NCI-H748 treated with DMSO at 0.1 percent for 48 hours (cell line): ENCODE data around the gene ATXN1.

ENCODE experiments used
- DNase-seq: peaks from one replicate; lab custom pipeline; 2025; lab: John Stamatoyannopoulos, UW

Gene ATXN1

GRCh38 chr6:16783509-16783908 is 22.2 kb upstream of the ATXN1 start:
- peak; percentile 92 for DNase-seq

- no peak for DNase-seq
Observed at GRCh38 chr6:16782278-16782677, 21.0 kb upstream of the ATXN1 start.

GRCh38 chr6:16781348-16782169 is 20.3 kb upstream of the ATXN1 start:
- DNase-seq = peak; percentile 28

DNA sequence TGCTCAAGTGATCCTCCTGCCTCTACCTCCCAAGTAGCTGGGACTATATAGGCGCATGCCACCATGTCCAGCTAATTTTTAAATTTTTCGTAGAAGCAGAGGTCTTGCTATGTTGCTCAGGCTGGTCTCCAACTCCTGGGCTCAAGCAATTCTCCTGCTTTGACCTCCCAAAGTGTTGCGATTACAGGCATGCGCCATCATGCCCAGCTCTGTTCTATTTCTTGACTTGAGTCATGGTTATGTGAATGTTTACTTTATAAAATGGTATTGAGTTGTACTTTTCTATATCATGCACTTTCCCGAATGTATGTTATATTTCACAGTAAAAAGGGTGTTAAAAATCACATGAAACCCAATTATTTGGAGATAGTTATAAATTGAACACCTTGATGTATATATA is 17.3 kb upstream of the ATXN1 start:
- DNase-seq = no peak

- no peak for DNase-seq
Observed at GRCh38 chr6:16777794-16778193, 16.5 kb upstream of the ATXN1 start.

DNA sequence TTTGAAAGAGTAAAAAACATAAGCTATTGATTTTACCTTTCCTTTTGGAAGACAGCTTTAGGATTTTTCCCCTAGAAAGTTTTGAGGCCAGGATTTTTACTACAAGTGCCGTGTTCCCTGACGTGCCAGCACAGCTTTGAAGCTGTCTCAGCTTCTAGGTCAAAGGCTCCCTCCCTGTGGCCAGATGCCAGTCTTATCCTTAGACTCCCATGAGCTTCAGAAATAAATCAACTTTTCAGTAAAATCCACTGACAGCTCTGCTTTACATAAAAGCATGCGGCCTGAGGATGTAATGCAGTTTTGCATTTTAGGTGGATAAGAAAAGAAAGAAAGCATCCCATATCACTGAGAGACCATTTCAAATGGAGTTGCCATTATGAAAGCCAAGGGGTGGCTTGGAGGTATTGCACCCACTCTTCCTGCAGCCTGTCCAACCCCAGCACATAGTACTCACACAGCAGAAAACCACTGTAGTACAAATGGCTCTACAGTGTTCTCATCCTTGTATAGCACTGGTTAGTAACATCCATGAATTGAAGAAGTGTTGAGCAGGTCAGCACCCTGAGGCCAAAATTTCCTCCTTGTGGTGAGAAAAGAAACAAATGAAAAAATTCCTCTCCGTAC is 15.2 kb upstream of the ATXN1 start:
- DNase-seq = no peak

DNA sequence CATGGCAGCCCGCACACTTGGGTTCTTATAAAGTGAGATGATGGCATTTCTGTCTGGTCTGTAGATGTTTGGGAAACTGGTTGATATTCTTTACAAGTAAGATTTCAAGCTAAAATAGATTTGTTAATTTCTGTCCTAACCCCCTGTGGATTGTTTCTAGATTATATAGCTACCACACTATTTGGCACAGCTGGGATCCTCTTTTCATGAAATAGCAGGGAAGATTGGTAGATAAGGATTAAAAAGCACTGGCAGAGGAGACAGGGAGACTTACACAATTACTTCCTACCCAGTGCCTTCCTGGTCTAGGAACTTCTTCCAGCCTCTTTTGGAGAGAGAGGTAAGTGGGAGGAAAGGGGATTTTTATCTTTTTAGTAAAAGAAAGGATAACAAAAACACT is 13.2 kb upstream of the ATXN1 start:
- DNase-seq = no peak

DNA sequence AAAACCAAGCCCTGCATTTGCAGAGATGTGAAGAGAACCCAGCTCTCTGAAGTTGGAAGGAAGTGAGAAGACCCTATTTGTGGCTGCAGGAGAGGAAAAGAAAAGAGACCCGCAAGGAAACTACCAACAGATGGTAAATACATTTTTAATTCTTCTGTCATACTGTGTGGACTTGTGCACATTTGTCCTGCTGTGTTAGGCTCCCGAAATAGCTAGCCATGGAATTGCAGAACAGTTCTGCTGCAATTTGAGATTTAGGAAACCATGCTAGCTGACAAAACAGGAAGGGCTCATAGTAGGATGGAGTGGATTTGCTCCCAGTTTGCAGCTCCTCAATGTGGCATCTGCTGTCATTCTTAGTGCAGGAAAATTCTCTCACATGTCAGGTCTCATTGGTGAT is 12.1 kb upstream of the ATXN1 start:
- no peak for DNase-seq

GRCh38 chr6:16770701-16771569 is 9.7 kb upstream of the ATXN1 start:
- DNase-seq = peak; percentile 72

DNA sequence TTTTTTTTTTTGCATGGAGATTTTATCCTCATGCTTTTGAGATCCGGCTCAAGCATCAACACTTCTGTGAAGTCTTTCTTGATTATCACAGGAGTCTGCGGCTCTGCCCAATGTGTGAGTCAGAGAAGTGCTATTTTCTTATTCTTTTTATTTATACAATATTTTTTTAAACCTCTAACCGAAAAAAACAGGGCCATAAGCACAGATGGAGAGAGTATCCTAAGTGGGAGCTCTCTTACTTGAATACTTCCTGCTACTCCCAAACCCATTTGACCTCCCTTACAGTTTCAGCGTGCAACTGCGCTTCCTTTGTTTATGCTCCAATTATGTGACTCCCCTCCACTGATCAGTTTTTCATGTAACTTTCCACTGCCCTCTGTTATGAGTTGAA is 8.7 kb upstream of the ATXN1 start:
- no peak for DNase-seq

GRCh38 chr6:16769131-16769985 is 8.1 kb upstream of the ATXN1 start:
- DNase-seq = no peak

GRCh38 chr6:16768477-16768830 is 7.2 kb upstream of the ATXN1 start:
- DNase-seq = no peak

- no peak for DNase-seq
Observed at GRCh38 chr6:16767765-16768476, 6.7 kb upstream of the ATXN1 start.

- no peak for DNase-seq
Observed at GRCh38 chr6:16766836-16767745, 5.8 kb upstream of the ATXN1 start.

DNA sequence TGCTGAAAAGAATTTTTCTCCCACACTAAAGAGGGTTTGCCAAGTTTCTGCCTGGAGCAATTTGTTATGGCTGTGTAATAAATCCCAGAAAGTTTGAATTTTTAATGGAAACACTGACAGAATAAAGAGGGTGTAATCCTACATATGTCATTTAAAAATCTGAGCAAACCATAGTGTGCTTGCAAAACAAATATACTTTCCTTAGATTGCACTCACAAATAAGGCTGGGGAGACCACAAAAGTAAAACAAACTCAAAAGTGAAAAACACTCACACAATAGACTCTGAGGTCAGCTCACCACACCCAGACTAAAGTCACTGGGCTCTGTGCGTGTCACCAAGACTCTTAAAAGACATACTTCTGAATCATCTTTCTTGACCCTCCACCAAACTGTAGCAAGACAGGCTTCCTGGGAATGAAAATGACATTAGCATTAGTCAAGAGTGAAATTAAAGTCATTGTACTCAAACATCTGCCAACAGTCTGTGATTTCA is 4.8 kb upstream of the ATXN1 start:
- DNase-seq = no peak

DNA sequence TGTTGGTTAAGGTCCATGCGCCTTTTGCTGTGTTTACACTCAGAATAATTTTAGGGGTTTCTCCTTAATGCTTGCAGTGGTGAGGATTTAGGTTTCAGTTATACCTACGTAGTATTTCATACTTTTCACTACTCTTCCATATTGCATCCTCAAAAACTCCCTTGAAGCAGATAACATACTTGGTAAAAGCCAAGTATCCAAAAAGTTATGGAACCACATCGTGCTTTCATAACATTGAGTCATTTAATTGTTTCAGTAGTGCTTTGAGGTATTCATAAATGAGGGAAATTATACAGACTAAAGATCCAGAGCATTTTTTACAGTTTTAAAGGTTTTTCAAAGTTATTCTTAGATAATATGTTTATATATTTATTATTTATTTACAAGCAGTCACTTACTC is 4.0 kb upstream of the ATXN1 start:
- DNase-seq = no peak

DNA sequence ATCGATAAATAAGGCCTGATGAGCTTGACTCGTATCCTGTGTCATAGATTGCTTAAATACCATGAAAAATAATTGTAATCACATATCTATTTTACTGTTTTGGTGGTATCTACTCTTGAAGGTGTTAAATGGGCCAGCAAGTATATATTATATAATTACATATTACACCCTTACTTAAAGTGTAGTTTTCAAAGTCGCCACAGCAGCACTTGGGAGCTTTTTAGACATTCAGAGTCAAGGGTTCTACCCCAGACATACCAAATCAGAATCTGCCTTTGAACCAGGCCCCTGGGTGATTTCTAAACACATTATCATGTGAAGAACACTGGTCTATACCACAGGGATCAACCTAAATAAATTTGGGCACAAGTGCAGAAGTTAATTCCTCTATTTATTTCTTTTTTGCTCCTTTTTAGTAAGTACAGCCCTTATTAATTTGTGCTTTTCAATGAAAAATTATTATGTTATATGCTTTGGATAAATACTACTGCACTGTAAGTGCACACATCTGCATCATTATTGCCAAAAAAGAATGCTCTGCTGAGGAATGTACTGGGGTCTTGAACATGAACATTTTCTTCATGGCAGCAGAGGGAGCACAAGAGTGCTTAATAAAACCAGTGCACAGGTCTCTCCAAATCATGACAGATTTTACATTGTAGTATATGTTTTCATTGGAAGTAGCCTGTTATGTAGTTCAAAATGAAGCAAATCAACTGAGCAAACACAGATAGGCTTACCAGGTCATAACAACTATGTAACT is 3.1 kb upstream of the ATXN1 start:
- peak; percentile 39 for DNase-seq

- DNase-seq = peak; percentile 71
Observed at GRCh38 chr6:16762550-16763477, 1.6 kb upstream of the ATXN1 start.
